HEK293 (cell line): ENCODE data around the gene MLPH.

Experiments used
- YY1 ChIP-seq: fragments of 450-650 bp; formaldehyde crosslinking; IDR thresholded peaks from 2 replicates; pipeline ENCODE4 v1.5.1; 2018; ENCODE audit warnings: missing biosample characterization, missing genetic modification characterization
- TF ChIP-seq, protein P1 (sequence below): fragments of 450-650 bp; formaldehyde crosslinking; IDR thresholded peaks from 2 replicates; pipeline ENCODE4 v1.5.1; 2016; ENCODE audit warnings: missing biosample characterization, missing genetic modification characterization

DNA sequence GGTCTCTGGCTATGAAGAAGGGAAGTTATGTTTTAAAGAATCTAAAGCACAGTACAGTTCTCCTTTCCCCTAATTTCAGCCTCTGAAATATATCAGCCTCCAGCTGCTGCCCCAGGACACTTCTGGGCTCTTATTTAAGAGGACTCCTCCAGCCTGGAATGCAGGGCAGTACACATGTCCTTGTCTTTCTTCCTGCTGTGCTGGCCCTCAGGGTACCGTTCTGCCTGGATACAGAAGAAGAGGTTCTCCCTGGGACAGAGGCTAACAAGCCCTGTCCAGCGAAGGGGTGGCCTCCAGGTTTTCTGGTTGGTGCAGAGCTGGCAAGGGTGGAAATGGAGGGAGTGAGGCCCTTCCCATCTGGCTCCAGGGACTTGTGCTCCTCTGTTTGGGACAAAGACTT lies 22.1 kb downstream of the MLPH start:
- TF ChIP-seq YY1 (tag by site-specific recombination) = no peak
- TF ChIP-seq, protein P1, sequence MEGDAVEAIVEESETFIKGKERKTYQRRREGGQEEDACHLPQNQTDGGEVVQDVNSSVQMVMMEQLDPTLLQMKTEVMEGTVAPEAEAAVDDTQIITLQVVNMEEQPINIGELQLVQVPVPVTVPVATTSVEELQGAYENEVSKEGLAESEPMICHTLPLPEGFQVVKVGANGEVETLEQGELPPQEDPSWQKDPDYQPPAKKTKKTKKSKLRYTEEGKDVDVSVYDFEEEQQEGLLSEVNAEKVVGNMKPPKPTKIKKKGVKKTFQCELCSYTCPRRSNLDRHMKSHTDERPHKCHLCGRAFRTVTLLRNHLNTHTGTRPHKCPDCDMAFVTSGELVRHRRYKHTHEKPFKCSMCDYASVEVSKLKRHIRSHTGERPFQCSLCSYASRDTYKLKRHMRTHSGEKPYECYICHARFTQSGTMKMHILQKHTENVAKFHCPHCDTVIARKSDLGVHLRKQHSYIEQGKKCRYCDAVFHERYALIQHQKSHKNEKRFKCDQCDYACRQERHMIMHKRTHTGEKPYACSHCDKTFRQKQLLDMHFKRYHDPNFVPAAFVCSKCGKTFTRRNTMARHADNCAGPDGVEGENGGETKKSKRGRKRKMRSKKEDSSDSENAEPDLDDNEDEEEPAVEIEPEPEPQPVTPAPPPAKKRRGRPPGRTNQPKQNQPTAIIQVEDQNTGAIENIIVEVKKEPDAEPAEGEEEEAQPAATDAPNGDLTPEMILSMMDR (tag by site-specific recombination) = no peak
